Calu3 (cell line): ENCODE data around the gene GALNT12. TPM values are rescaled to one million over a fixed set of nuclear protein-coding genes. Genes with fewer than 3 reads are reported as not detected.

ENCODE experiments used
- BruUV-seq: library from RNA; stranded (reverse); fragments of 400-500 nt; replicated peaks from 2 replicates; lab custom pipeline; 2021; lab: Mats Ljungman, UMichigan
- CTCF ChIA-PET: fragments of 300-600 bp; sonication (Branson Sonifier 250); formaldehyde crosslinking; loops from one replicate; lab custom pipeline; 2022; ENCODE audit warnings: antibody characterized with exemption; lab: Charles Lee
- DNase-seq: peaks from one replicate; pipeline ENCODE4 v3.0.0; 2022
- H3K27ac Mint-ChIP-seq: one replicate; pipeline ENCODE4 v1.8.0; 2022; ENCODE audit warnings: mixed read lengths; ENCODE audit not compliant: unreplicated experiment
- H3K27me3 Mint-ChIP-seq: one replicate; pipeline ENCODE4 v1.8.0; 2022; ENCODE audit warnings: mixed read lengths; ENCODE audit not compliant: unreplicated experiment
- H3K36me3 Mint-ChIP-seq: one replicate; pipeline ENCODE4 v1.8.0; 2022; ENCODE audit warnings: mild to moderate bottlenecking, moderate library complexity, mixed read lengths; ENCODE audit not compliant: insufficient read depth, unreplicated experiment
- H3K4me1 Mint-ChIP-seq: one replicate; pipeline ENCODE4 v1.8.0; 2022; ENCODE audit warnings: mild to moderate bottlenecking, low read depth, mixed read lengths; ENCODE audit not compliant: unreplicated experiment
- H3K4me3 Mint-ChIP-seq: one replicate; pipeline ENCODE4 v1.8.0; 2022; ENCODE audit warnings: mild to moderate bottlenecking, low read depth, moderate library complexity, mixed read lengths; ENCODE audit not compliant: unreplicated experiment
- H3K9me3 Mint-ChIP-seq: one replicate; pipeline ENCODE4 v1.8.0; 2022; ENCODE audit warnings: low read depth, mixed read lengths; ENCODE audit not compliant: unreplicated experiment
- CTCF ChIP-seq: fragments of 200-600 bp; IDR thresholded peaks from one replicate; pipeline ENCODE4 v1.8.0; 2022; ENCODE audit warnings: antibody characterized with exemption; ENCODE audit not compliant: unreplicated experiment
- intact Hi-C: fragments of 100-400 bp; cut with micrococcal nuclease; formaldehyde crosslinking; loops from one replicate; pipeline ENCODE4 v1.10.0; 2022; ENCODE audit not compliant: unreplicated experiment
- total RNA-seq: library from RNA; stranded (reverse); gene quantifications from 2 replicates; pipeline ENCODE4 v1.2.3, GENCODE V29; 2022

The GALNT12 gene
- total RNA-seq, 1 experiment from 2014 or later, result 49.2 TPM

- intact Hi-C loops, result no loop called here
- Mint-ChIP-seq H3K27ac (no peak overlapping the region), H3K4me3 (no peak overlapping the region), H3K27me3 (no peaks in the 10 kb centered on the region), H3K4me1 (peaks cover 7% of the 10 kb centered on the region), H3K9me3 (no peaks in the 10 kb centered on the region), H3K36me3 (no peaks in the 10 kb centered on the region)
- no TSS peak for BruUV-seq
- DNase-seq, result no peak
- CTCF ChIA-PET, result no interaction called here
- no peak for TF ChIP-seq CTCF
These were observed 11.8 kb downstream of the GALNT12 start for GRCh38 chr9:98819231-98819630.

- no peak overlapping the region for H3K4me3 Mint-ChIP-seq
- DNase-seq, result no peak
- H3K9me3 Mint-ChIP-seq, result no peaks in the 10 kb centered on the region
- no peaks in the 10 kb centered on the region for H3K27me3 Mint-ChIP-seq
- H3K27ac Mint-ChIP-seq, result no peak overlapping the region
- intact Hi-C loops, result no loop called here
- H3K4me1 Mint-ChIP-seq, result peaks cover 7% of the 10 kb centered on the region
- no peak for TF ChIP-seq CTCF
- H3K36me3 Mint-ChIP-seq, result no peaks in the 10 kb centered on the region
- CTCF ChIA-PET, result no interaction called here
- BruUV-seq, result no TSS peak
These were observed 14.4 kb downstream of the GALNT12 start for GRCh38 chr9:98821831-98822230.

- Mint-ChIP-seq H3K4me1 (peaks cover 7% of the 10 kb centered on the region), H3K9me3 (no peaks in the 10 kb centered on the region), H3K27me3 (no peaks in the 10 kb centered on the region), H3K36me3 (no peaks in the 10 kb centered on the region), H3K4me3 (no peak overlapping the region), H3K27ac (no peak overlapping the region)
- BruUV-seq, result no TSS peak
- DNase-seq, result no peak
- intact Hi-C loops, result no loop called here
- no peak for TF ChIP-seq CTCF
- CTCF ChIA-PET, result no interaction called here
These were observed 15.2 kb downstream of the GALNT12 start for GRCh38 chr9:98822661-98823060.

- H3K9me3 Mint-ChIP-seq, result no peaks in the 10 kb centered on the region
- no peak overlapping the region for H3K27ac Mint-ChIP-seq
- DNase-seq, result no peak
- no TSS peak for BruUV-seq
- H3K4me1 Mint-ChIP-seq, result peaks cover 7% of the 10 kb centered on the region
- intact Hi-C loops, result no loop called here
- no peak for TF ChIP-seq CTCF
- no peaks in the 10 kb centered on the region for H3K27me3 Mint-ChIP-seq
- no peak overlapping the region for H3K4me3 Mint-ChIP-seq
- CTCF ChIA-PET, result no interaction called here
- no peaks in the 10 kb centered on the region for H3K36me3 Mint-ChIP-seq
These were observed 16.3 kb downstream of the GALNT12 start for GRCh38 chr9:98823666-98824334.
